IgD-negative memory B cell (primary cell): ENCODE measurements around the gene PRR14. TPM values are rescaled to one million over a fixed set of nuclear protein-coding genes. Genes with fewer than 3 reads are reported as not detected.
A peak's percentile ranks its signal among the peaks of the same experiment; 100 is the strongest.

Source experiments
- H3K27ac Mint-ChIP-seq, 3 donors: one replicate each; pipeline ENCODE4 v1.8.0; 2020 to 2022; ENCODE audit warnings: mild to moderate bottlenecking in 3 of 3, mixed read lengths in 3 of 3, moderate library complexity in 1 of 3
- H3K27me3 Mint-ChIP-seq: one replicate; pipeline ENCODE4 v1.8.0; 2021; ENCODE audit warnings: mixed read lengths
- H3K36me3 Mint-ChIP-seq: one replicate; pipeline ENCODE4 v1.8.0; 2020; ENCODE audit warnings: mild to moderate bottlenecking, mixed read lengths
- H3K4me1 Mint-ChIP-seq, 3 donors: one replicate each; pipeline ENCODE4 v1.8.0; 2020 to 2022; ENCODE audit warnings: mixed read lengths in 3 of 3, mild to moderate bottlenecking in 1 of 3
- H3K4me3 Mint-ChIP-seq, 4 donors: one replicate each; pipeline ENCODE4 v1.8.0; 2020 to 2022; ENCODE audit warnings: mild to moderate bottlenecking in 4 of 4, mixed read lengths in 4 of 4, moderate library complexity in 3 of 4
- H3K9me3 Mint-ChIP-seq, 3 donors: one replicate each; pipeline ENCODE4 v1.8.0; 2020 to 2021; ENCODE audit warnings: mixed read lengths in 3 of 3, mild to moderate bottlenecking in 1 of 3
- polyA plus RNA-seq: library from polyadenylated mRNA; unstranded; fragments of 300-500 nt; fragmentation: Illumina TruSeq; gene quantifications from one replicate; pipeline ENCODE4 v1.2.3, GENCODE V29; 2021

The PRR14 gene
- 27.6 TPM for polyA plus RNA-seq

DNA sequence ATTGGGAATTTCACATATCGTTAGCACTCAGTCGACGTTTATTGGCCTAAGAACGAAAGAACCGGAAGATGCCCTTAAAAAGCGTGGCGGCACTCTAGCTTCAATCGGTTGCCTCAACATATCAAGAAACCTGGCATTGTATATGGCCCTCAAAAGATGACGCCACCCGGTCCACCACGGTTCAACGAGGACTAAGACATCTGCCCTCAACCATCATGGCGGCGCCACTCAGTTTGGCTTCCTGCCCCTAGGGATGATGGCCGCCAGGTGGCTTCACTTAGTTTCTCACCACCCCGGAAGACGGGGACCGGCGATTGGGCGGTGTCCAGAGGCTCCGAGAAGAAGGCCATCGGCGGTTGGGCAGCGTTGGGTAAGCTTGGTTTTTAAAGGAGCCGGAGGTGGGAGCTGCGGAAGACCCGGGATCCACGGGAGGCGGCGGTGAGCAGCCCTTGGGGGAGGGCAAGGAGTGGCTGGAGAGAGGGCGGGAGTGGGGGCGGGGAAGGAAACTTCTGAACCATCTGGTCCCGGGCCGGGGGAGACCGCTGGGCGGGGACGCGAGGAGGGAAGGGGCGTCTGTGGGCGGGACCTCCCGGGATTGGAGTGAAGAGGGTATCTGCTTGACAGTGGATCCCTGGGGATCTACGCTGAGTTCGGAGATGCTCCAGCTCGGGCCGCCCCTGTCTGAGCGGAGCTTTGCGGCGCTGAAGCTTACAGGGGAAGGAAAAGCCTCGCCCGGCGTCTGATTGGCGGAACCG, at the start of gene PRR14:
TSS of gene PRR14 (plus strand) at position 592 of the 755 bp plus-strand sequence. CDS start 686 bp downstream, outside the sequence.
- no peaks in the 10 kb centered on the region for H3K9me3 Mint-ChIP-seq
- H3K36me3 Mint-ChIP-seq, result peaks cover 2% of the 10 kb centered on the region
- H3K4me1 Mint-ChIP-seq, result peaks cover 7 to 15% (median 14%) of the 10 kb centered on the region in 3 donors
- no peaks in the 10 kb centered on the region for H3K27me3 Mint-ChIP-seq
- H3K27ac Mint-ChIP-seq, result peak within 1 kb of the TSS; percentile 93 to 98 (median 96)
- peak within 1 kb of the TSS; percentile 90 to 100 (median 98) for H3K4me3 Mint-ChIP-seq

DNA sequence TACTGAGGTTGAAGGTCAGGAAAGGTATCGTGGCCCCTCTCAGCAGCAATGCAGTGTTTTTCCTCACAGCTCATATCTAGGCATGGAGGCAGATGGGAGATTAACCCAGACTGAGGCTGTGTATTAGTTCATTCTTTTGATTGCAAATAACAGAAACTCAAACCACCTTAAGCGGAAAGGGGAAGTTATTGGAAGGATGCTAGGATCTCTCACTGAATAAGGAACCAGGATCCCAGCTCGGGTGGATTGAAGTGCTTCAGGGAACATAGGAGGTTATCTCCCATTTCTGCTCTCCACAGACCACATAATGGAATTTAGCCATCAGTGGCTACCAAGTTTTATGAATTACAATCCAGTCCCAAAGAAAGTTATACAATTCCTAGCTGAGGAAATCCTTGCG, 48.8 kb upstream of the PRR14 start:
- no peak overlapping the region for H3K27ac Mint-ChIP-seq
- H3K27me3 Mint-ChIP-seq, result no peaks in the 10 kb centered on the region
- H3K9me3 Mint-ChIP-seq, result no peaks in the 10 kb centered on the region
- peaks cover 0 to 4% (median 0%) of the 10 kb centered on the region in 3 donors for H3K4me1 Mint-ChIP-seq
- H3K4me3 Mint-ChIP-seq, result no peak overlapping the region
- no peaks in the 10 kb centered on the region for H3K36me3 Mint-ChIP-seq

DNA sequence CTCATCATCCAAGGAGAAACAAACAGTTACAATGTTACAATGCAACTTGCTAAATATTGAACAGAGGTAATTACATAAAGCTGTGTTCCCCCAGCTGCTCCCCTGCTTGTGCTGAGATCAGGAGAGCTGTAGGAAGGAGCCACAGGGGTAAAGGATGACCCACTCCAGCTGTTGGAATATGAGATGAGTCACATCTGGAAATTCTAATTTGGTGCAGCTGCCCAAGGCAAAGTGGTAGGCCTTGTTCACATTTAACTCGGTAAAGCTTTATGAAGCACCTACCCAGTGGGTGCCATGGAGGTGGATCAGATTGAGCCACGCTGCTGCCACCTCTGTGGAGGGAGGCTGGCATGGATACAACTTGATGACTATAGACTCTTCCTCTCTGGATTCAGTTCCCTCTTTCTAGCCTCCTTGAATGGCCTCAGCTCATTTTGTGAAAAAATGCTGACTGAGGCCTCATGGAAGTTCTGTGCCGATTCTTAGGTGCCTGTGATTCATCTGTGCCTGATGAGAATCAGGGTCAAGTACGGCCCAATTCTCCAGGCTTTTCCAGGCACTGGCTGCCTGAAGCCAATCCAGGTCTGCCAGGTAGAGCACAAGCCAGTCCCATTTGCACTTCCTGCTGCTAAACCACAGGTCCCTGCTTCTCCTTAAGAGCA, 48.0 kb upstream of the PRR14 start:
- Mint-ChIP-seq H3K36me3 (no peaks in the 10 kb centered on the region), H3K27ac (no peak overlapping the region), H3K27me3 (no peaks in the 10 kb centered on the region), H3K4me1 (peaks cover 0 to 4% (median under 1%) of the 10 kb centered on the region in 3 donors), H3K4me3 (peak overlapping the region in 1 of 4 donors; percentile 71), H3K9me3 (no peaks in the 10 kb centered on the region)

GRCh38 chr16:30603945-30604315, 46.8 kb upstream of the PRR14 start:
- Mint-ChIP-seq H3K4me3 (no peak overlapping the region), H3K27me3 (no peaks in the 10 kb centered on the region), H3K9me3 (no peaks in the 10 kb centered on the region), H3K27ac (no peak overlapping the region), H3K36me3 (no peaks in the 10 kb centered on the region), H3K4me1 (peaks cover 0 to 4% (median 2%) of the 10 kb centered on the region in 3 donors)

DNA sequence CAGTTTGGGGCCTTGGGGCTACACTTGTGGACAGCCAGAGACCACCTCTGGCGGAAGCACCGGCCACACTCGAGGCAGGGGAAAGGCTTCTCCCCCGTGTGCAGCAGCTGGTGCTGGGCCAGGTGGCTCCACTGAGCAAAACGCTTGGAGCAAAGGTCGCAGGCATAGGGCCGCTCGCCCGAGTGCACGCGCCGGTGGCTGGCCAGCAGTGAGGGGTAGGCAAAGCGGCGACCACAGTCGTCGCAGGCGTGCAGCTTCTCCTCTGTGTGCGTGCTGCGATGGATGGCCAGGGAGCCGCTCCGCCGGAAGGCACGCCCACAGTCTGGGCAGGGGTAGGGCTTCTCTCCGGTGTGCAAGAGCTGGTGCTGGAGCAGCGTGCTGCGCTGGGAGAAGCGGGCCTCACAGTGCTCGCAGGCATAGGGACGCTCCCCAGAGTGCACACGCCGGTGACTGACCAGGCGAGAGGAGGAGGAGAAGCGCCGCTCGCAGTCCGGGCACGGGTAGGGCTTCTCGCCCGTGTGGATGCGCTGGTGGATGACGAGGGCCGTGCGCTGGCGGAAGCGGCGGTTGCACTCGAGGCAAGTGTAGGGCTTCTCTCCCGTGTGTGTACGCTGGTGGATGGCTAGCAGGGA, 46.3 kb upstream of the PRR14 start:
- Mint-ChIP-seq H3K27me3 (no peaks in the 10 kb centered on the region), H3K27ac (no peak overlapping the region), H3K4me1 (peaks cover 0 to 7% (median 3%) of the 10 kb centered on the region in 3 donors), H3K36me3 (no peaks in the 10 kb centered on the region), H3K9me3 (no peaks in the 10 kb centered on the region), H3K4me3 (peak overlapping the region in 1 of 4 donors; percentile 41)

DNA sequence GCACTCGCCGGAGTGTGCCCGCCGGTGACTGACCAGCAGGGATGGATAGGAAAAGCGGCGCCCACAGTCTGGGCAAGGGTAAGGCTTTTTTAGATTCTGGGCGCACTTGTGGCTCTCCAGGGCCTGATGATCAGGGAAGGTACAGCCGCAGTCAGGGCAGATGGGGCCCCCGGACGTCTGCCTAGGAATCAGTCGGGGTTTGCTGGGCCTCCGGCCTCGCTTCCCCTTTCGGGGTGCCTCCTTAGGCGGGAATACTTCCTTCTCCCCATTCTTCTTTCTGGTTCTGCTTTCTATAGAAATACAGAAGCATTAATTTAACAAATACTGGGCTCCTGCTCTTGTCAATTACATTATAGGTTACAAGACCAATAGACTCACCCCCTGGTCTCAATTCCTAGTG, 45.6 kb upstream of the PRR14 start:
- peak overlapping the region in 1 of 4 donors; percentile 51 for H3K4me3 Mint-ChIP-seq
- H3K9me3 Mint-ChIP-seq, result no peaks in the 10 kb centered on the region
- H3K27ac Mint-ChIP-seq, result no peak overlapping the region

GRCh38 chr16:30606004-30606403, 44.8 kb upstream of the PRR14 start:
- Mint-ChIP-seq H3K36me3 (no peaks in the 10 kb centered on the region), H3K4me1 (peaks cover 7 to 13% (median 10%) of the 10 kb centered on the region in 3 donors), H3K4me3 (no peak overlapping the region), H3K9me3 (no peaks in the 10 kb centered on the region), H3K27ac (no peak overlapping the region), H3K27me3 (no peaks in the 10 kb centered on the region)

More for the DNA sequence above, 45.6 kb upstream of the PRR14 start:
- Mint-ChIP-seq H3K36me3 (no peaks in the 10 kb centered on the region), H3K4me1 (peaks cover 2 to 8% (median 3%) of the 10 kb centered on the region in 3 donors), H3K27me3 (no peaks in the 10 kb centered on the region)

DNA sequence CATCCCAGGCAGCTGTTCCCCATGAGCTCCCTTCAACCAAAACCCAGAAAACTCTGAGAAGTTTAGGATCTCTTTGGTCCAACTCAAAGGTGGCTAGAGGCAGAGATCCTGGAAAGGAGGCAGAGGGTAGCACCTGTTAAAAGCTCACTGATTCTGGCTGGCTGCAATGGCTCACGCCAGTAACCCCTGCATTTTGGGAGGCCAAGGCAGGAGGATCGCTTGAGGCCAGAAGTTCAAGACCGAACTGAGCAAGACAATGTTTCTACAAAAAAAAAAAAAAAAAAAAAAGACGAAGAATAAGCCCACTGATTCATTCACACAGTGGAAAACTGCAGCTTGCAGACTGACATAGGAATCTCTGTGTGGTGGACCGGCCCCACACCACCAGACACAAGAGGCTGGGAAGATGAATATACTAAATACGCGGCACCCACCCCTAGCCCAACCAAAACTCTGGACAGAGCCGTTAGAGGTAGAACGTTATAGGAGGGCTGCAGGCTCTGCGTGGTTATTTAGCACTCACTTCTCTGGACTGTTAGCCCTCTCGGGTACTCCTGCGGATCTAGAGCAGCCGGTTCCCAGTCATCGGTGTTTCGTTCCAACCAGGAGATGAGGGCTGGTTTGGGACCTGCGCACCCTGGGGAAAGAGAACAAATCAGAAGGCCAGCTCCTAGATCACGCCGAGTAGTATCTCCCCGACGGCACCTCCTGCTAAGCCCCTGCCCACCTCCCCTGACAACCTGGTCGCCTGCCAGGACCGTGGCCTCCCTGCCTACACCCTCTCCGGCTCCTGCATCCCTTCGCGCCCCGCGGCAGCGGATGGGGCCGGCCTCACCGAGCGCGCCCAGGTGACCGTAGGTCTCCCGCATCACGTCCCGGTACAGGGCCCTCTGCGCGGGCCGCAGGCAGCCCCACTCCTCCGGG, 41.5 kb upstream of the PRR14 start:
- H3K4me1 Mint-ChIP-seq, result peaks cover 12 to 16% (median 15%) of the 10 kb centered on the region in 3 donors
- no peaks in the 10 kb centered on the region for H3K27me3 Mint-ChIP-seq
- peak overlapping the region; percentile 51 to 98 (median 98) for H3K27ac Mint-ChIP-seq

GRCh38 chr16:30609926-30610839, 40.6 kb upstream of the PRR14 start, which contains the start of gene ZNF689:
Gene ZNF689 (minus strand): TSS chr16:30610389. CDS start chr16:30610041, 348 bp downstream.
- H3K27ac Mint-ChIP-seq, result peak within 1 kb of the TSS; percentile 90 to 98 (median 98)
- peaks cover 12 to 16% (median 14%) of the 10 kb centered on the region in 3 donors for H3K4me1 Mint-ChIP-seq
- H3K4me3 Mint-ChIP-seq, result peak within 1 kb of the TSS; percentile 93 to 99 (median 98)
- H3K9me3 Mint-ChIP-seq, result no peaks in the 10 kb centered on the region
- no peaks in the 10 kb centered on the region for H3K36me3 Mint-ChIP-seq
- H3K27me3 Mint-ChIP-seq, result no peaks in the 10 kb centered on the region

More for the DNA sequence above, 41.5 kb upstream of the PRR14 start:
- peak overlapping the region; percentile 93 to 99 (median 98) for H3K4me3 Mint-ChIP-seq
- no peaks in the 10 kb centered on the region for H3K36me3 Mint-ChIP-seq
- no peaks in the 10 kb centered on the region for H3K9me3 Mint-ChIP-seq

GRCh38 chr16:30615358-30616091, 35.2 kb upstream of the PRR14 start:
- Mint-ChIP-seq H3K36me3 (peaks cover 1% of the 10 kb centered on the region), H3K27me3 (peaks cover 4% of the 10 kb centered on the region), H3K4me1 (peaks cover 6 to 9% (median 7%) of the 10 kb centered on the region in 3 donors), H3K9me3 (no peaks in the 10 kb centered on the region), H3K4me3 (no peak overlapping the region), H3K27ac (no peak overlapping the region)

DNA sequence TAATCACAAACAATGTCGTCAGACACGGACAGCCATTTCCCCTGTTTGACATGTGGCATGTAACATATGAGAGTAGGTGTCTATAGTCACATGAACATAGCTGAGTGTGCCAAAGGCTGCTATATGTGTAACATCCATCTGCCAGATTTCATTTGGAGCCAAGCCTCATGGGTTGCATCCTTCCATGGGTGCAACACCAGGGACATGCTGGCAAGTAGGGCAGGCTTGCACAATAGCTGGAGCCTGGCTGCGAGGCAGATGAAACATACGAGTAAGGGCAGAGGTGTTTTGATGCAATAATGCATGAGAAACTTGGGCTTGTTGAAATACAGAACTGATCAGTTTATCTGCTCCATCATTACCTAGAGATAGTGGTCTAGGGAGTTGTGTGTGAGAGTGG, 31.6 kb upstream of the PRR14 start:
- H3K4me1 Mint-ChIP-seq, result peaks cover 0 to 3% (median 1%) of the 10 kb centered on the region in 3 donors
- H3K27ac Mint-ChIP-seq, result no peak overlapping the region
- H3K4me3 Mint-ChIP-seq, result no peak overlapping the region
- no peaks in the 10 kb centered on the region for H3K9me3 Mint-ChIP-seq
- peaks cover 1% of the 10 kb centered on the region for H3K36me3 Mint-ChIP-seq
- H3K27me3 Mint-ChIP-seq, result peaks cover 14% of the 10 kb centered on the region

DNA sequence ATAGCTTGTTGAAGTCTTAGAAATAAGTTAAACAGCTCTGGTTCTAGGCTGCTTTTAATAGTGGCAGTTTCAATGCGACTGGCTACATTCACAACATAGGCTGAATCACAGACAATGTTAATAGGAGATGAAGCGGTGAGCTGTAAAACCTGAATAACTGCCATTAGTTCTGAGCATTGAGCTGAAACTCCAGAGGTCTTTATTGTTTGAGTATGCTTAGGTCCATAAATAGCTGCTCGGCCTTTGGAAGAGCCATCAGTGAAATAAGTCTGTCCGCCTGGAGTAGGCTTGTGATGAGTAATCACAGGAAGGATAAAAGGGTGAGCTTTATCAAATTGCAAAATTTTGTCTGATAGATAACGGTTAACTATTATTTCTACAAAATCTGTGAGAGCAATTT, 31.1 kb upstream of the PRR14 start:
- Mint-ChIP-seq H3K36me3 (peaks cover 1% of the 10 kb centered on the region), H3K27me3 (peaks cover 15% of the 10 kb centered on the region), H3K27ac (no peak overlapping the region)

DNA sequence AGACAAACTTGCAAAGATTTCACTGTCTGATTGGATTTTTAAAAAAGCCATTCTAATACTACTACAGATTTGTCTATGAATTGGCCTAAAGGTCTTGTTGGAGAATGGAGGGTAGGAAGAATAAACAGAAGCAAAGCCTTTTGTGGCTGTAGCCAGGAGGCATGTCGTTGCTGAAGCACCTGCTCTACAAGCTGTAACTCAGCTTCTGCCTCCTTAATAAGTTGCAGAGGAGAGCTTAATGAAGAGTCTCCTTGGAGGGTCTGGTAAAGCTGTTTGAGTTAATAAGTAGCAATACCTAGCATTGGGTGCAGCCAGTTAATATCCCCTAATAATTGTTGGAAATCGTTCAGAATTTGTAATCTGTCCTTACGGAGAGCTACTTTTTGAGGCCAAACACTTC, 30.6 kb upstream of the PRR14 start:
- Mint-ChIP-seq H3K36me3 (peaks cover 1% of the 10 kb centered on the region), H3K4me3 (no peak overlapping the region), H3K27me3 (peaks cover 16% of the 10 kb centered on the region), H3K4me1 (peaks cover 0 to 3% (median 0%) of the 10 kb centered on the region in 3 donors), H3K27ac (no peak overlapping the region), H3K9me3 (no peaks in the 10 kb centered on the region)

More for the DNA sequence above, 31.1 kb upstream of the PRR14 start:
- Mint-ChIP-seq H3K4me1 (peaks cover 0 to 3% (median 0%) of the 10 kb centered on the region in 3 donors), H3K9me3 (no peaks in the 10 kb centered on the region), H3K4me3 (no peak overlapping the region)
